MG63 (cell line): Measurements from ENCODE around the gene ANXA4. TPM values are rescaled to one million over a fixed set of nuclear protein-coding genes. Genes with fewer than 3 reads are reported as not detected.
"Not testable (repeated sequence)": the region's sequence is repeated elsewhere in the genome, so short reads cannot be mapped to it uniquely, and the experiment has no call there.

ENCODE experiments used
- DNase-seq: peaks from one replicate; pipeline ENCODE4 v3.0.0-alpha.2; 2020
- H3K27me3 ChIP-seq: fragments of 250-450 bp; sonication (Bioruptor Pico); 2 replicates; pipeline ENCODE4 v1.5.1; 2020; ENCODE audit warnings: mild to moderate bottlenecking, moderate library complexity
- H3K36me3 ChIP-seq: fragments of 250-450 bp; sonication (Bioruptor Pico); 2 replicates; pipeline ENCODE4 v1.5.1; 2020; ENCODE audit warnings: mild to moderate bottlenecking, moderate library complexity
- H3K4me3 ChIP-seq: fragments of 250-450 bp; sonication (Bioruptor Pico); 2 replicates; pipeline ENCODE4 v1.5.1; 2020; ENCODE audit warnings: mild to moderate bottlenecking, moderate library complexity
- H3K9me3 ChIP-seq: fragments of 250-450 bp; sonication (Bioruptor Pico); 2 replicates; pipeline ENCODE4 v1.5.1; 2020; ENCODE audit warnings: mild to moderate bottlenecking, moderate library complexity
- total RNA-seq: library from RNA; depleted of rRNA; stranded (reverse); fragments of >200 nt; shearing (Covaris generic); gene quantifications from 2 replicates; pipeline ENCODE4 v1.2.3, GENCODE V29; 2014; ENCODE audit warnings: low replicate concordance; rRNA removed

ANXA4 gene
- total RNA-seq: 40.6 and 40.7 TPM in 2 replicates

DNA sequence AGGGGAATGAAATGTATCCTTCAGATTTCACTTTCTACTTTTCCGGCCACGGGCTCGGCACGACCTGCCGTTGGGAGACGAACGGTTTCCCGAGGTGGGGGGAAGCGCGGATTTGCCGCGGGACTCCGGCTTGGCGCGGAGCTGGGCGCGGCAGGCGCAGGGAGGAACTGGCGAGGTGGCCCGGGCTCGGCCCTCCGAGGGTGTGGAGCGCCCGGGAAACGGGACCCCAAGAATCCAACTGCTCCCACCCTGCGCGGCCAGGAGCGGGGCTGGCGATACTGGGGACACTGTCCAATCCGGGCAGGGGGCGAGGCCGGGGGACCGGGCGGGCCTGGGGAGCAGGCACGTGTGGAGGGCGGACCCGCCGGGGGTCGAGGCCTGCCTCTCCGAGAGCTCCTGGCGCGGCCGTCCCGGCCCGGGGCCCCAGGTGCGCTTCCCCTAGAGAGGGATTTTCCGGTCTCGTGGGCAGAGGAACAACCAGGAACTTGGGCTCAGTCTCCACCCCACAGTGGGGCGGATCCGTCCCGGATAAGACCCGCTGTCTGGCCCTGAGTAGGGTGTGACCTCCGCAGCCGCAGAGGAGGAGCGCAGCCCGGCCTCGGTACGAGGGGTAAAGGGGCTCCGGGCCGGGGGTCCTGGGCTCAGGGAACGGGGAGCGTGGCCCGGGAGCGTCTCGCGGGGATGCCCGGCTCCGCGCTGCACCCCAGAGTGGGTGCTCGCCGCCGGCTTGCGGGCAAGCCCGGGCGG, at the start of gene ANXA4:
Gene ANXA4, plus strand, starts transcription at position 560 of the 747 bp plus-strand sequence. CDS start 39,432 bp downstream, outside the sequence.
- Histone ChIP-seq H3K9me3 (peaks cover 4% of the 10 kb centered on the region; the same call in 1 of the 2 replicates), H3K27me3 (no peaks in the 10 kb centered on the region), H3K4me3 (peak within 1 kb of the TSS; percentile 67), H3K36me3 (no peaks in the 10 kb centered on the region)
- DNase-seq: peak; percentile 81

DNA sequence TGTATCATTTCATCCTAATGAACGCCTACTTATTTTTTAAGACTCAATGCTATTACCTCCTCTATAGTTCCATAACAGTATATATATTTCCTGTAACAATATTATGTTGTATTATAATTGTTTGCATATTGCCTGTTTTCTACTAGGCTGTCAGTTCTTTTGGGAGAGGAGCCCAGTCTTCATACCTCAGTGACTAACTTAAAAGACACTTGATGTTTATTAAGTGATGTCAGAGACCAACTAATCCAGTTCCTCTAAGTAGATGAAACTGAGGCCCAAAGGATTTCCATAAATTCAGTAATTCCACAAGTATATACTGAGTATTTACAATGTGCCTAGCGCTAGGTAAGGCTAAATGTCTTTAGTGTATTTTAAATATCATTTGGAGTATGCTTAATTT, 49.5 kb upstream of the ANXA4 start:
- H3K36me3 ChIP-seq: no peaks in the 10 kb centered on the region
- no peak overlapping the region for H3K4me3 ChIP-seq
- H3K27me3 ChIP-seq: no peaks in the 10 kb centered on the region
- H3K9me3 ChIP-seq: no peaks in the 10 kb centered on the region
- no peak for DNase-seq

DNA sequence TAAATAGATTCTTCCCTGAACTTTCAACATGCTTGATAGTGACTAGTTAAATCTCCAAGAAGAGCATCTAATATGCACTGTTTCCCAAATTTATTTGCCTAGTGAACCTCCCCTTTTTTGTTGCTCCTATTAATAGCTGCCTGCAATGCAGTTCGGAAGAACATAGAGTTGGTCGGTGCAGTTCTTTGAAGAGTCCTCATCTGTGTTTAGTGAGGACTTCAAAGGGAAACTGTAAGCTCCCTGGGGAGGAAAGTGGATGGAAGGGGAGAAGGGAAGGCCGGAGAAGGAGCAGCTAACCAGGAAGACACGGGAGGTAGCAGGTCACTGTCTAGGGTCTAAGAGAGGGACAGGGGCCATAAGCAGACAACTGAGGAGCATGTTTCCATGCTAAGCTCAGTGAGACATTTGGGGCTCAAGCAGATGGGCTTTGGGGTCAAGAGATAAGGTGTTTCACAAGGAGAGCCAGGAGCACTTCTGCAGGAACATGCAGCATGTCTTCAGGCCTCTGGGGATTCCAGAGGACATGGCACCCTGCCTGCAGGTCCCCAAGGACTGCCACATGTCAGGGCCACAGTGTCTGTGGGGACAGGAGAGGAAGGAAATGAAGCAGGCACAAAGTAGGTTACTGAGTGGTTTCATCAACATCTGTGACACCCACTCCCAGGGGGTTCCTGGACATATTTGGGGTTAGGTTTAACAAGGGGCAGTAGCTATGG, 48.7 kb upstream of the ANXA4 start:
- Histone ChIP-seq H3K27me3 (no peaks in the 10 kb centered on the region), H3K4me3 (no peak overlapping the region), H3K9me3 (no peaks in the 10 kb centered on the region), H3K36me3 (no peaks in the 10 kb centered on the region)
- no peak for DNase-seq

DNA sequence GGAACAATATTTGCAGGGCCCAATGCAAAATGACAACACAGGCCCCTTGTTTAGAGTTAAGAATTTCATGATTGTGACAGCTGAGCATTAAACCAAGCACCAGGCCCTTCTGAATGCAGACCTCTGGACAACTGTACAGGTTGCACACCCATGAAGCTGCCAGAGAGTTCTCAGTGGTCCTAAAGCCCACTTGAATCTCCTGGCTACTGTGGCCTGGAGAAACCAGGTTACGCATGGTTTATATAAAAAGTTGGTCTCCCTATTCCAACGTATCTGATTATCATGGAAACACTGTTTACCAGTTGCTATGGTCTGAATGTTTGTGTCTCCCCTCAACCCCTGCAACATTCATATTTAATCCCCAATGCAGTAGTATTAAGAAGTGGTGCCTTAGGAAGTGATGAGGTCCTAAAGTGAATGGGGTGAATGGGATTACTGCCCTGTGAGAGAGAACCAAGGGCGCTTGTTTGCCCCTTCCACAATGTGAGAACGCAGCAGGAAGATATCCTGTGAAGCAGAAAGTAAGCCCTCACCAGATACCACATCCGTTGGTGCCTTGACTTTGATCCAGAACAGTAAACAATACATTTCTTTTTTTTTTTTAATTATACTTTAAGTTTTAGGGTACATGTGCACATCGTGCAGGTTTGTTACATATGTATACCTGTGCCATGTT, 48.0 kb upstream of the ANXA4 start:
- no peaks in the 10 kb centered on the region for H3K36me3 ChIP-seq
- H3K9me3 ChIP-seq: no peaks in the 10 kb centered on the region
- no peak for DNase-seq
- no peaks in the 10 kb centered on the region for H3K27me3 ChIP-seq
- no peak overlapping the region for H3K4me3 ChIP-seq

DNA sequence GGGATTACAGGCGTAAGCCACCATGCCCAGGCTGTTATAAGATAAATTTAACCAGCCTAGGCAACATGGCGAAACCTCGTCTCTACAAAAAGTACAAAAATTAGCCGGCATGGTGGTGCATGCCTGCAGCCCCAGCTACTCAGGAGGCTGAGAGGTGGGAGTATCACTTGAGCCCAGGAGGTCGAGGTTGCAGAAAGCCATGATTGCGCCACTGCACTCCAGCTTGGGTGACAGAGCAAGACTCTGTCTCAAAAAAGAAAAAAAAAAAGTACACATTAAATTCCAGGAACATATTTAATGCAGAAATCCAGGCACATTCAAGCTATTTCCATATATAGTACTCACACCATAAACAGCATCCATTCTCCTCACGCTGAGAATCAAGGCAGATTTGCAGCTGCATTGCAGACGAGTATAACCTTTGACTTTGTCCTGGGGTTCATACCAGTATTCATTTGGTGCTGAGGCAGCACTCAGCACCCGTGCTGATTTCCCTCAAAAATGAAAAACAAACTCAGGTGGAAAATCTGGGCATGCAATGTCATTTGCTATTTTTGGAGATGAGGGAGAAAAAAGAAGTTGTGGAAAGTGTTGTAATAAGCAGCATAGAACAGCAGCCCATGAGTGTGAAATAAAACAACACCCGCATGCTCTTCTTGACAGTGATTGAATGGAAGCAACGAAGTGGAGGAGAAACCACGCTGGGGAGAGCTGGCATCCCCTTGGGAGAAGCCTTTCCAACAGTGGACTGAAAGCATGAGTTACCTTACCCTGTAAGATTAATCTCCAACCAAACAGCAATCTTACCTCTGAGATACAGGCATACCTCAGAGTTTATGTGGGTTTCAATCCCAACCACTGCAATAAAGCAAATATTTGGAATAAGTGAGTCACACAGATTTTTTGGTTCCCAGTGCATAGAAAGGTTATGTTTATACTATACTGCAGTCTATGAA, 46.8 kb upstream of the ANXA4 start:
- Histone ChIP-seq H3K27me3 (no peaks in the 10 kb centered on the region), H3K9me3 (no peaks in the 10 kb centered on the region), H3K36me3 (no peaks in the 10 kb centered on the region), H3K4me3 (no peak overlapping the region)
- no peak for DNase-seq

DNA sequence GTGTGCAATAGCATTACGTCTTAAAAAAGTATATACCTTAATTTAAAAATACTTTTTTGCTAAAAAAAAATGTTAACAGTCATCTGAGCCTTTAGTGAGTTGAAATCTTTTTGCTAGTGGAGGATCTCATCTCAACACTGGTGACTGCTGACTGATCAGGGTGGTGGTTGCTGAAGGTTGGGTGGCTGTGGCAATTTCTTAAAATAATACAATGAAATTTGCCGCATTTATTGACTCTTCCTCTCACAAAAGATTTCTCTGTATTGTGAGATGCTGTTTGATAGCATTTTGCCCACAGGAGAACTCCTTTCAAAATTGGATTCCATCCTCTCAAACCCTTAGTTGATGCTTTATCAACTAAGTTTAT, 46.1 kb upstream of the ANXA4 start:
- no peak for DNase-seq
- no peaks in the 10 kb centered on the region for H3K9me3 ChIP-seq
- no peak overlapping the region for H3K4me3 ChIP-seq
- no peaks in the 10 kb centered on the region for H3K36me3 ChIP-seq
- no peaks in the 10 kb centered on the region for H3K27me3 ChIP-seq

DNA sequence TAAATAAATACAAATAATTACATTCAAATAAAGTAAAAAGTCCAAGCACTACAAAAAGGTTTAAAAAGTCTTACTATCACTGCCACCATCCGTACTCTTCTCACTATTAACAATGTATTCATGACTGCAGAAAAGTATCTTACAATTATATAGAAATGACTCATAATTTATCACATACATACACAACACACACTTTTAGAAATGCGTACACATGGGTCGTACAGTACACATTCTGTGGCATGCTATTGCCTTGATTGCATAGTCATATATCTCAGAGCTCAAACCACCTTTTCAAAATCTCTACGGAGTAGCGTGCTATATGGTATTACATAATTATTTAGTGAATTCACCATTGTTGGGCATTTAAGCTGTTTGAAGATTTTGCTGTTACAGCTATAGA, 41.6 kb upstream of the ANXA4 start:
- H3K36me3 ChIP-seq: no peaks in the 10 kb centered on the region
- no peaks in the 10 kb centered on the region for H3K27me3 ChIP-seq
- no peak for DNase-seq
- H3K9me3 ChIP-seq: no peaks in the 10 kb centered on the region
- no peak overlapping the region for H3K4me3 ChIP-seq

DNA sequence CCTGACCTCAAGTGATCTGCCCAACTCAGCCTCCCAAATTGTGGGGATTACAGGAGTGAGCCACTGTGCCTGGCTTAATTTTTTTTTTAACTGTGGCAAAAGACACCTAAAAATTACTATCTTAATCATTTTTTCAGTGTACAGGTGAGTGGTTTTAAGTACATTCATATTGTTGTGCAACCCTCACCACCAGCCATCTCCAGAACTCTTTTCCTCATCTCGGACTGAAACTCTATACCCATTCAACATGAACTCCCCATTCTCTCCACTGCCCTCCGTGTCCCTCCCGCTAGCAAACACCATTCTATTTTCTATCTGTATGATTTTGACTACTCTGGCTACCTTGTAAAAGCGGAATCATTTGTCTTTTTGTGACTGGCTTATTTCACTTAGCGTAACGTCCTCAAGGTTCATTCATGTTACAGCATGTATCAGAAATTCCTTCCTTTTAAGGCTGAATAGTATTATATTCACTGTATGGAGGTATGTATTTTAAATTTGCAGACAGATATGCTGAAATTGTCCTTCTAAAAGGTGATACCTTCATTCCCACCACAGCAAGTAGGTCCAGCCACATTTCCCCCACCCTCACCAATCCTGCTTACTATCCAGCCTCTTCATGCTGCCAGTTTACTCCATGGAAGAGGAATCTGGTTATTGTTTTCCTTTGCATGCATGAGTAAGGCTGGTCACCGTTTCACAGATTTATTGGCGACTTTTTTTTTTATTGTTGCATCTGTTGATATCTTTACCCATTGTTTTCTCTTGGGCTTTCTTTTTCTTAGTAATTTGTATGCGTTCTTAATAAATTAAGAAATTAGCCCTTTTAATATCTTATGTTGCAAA, 40.6 kb upstream of the ANXA4 start:
- no peaks in the 10 kb centered on the region for H3K36me3 ChIP-seq
- no peak for DNase-seq
- no peaks in the 10 kb centered on the region for H3K9me3 ChIP-seq
- H3K27me3 ChIP-seq: no peaks in the 10 kb centered on the region
- H3K4me3 ChIP-seq: no peak overlapping the region

DNA sequence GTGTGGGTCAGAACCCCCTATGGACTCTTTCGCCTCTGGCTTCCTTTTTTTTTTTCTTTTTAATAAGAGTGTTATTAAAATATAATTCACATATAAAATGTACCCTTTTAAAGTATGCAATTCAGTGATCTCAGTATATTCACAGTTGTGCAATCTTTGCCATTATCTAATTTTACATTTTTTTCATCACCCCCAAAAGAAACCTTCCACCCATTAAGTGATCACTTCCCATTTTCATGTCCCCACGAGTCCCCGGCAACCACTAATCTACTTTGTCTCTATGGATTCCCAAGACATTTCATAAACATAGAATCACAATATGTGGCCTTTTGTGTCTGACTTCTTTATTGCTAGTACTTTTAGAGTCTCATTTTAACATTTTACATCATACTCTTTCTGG, 38.7 kb upstream of the ANXA4 start:
- no peaks in the 10 kb centered on the region for H3K27me3 ChIP-seq
- no peak for DNase-seq
- no peak overlapping the region for H3K4me3 ChIP-seq
- no peaks in the 10 kb centered on the region for H3K9me3 ChIP-seq
- no peaks in the 10 kb centered on the region for H3K36me3 ChIP-seq

DNA sequence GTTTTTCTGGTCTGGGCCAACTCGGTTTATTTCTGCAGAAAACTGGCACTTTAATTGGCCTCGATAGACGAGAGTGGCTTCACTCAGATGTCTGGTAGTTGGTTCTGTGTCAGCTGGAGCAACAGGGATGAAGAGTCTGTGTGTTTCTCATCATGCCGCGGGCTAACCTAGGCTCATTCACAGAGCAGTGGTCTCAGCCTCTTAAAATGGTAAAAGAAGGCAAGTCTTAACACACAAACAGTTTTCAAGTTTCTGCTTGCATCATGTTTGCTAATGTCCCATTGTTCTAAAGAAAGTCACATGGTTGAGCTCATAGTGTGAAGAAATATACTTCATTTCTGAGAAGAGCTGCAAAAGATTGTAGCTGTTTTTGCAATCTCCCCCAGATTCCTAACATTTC, 37.5 kb upstream of the ANXA4 start:
- Histone ChIP-seq H3K9me3 (no peaks in the 10 kb centered on the region), H3K36me3 (no peaks in the 10 kb centered on the region), H3K4me3 (no peak overlapping the region), H3K27me3 (no peaks in the 10 kb centered on the region)
- DNase-seq: no peak

DNA sequence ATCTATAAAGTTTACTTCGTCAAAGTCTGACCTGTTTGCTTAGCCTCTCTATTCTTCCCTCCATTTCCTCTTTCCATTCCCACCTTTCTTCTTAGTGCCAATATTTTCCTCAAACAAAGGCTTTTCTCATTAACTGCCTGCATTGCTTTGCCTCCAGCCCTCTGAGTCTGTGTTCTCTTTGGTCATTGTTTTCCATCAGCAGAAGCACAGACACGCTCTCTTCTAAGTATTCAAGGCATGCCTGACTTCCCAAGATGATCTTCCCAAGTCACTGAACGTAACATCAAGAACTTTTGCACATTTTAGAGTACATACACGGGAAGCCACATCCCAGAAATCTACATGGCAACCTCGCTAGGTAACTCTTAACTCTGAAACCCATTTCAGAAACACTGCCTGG, 32.6 kb upstream of the ANXA4 start:
- no peak for DNase-seq
- H3K36me3 ChIP-seq: no peaks in the 10 kb centered on the region
- no peaks in the 10 kb centered on the region for H3K27me3 ChIP-seq
- no peaks in the 10 kb centered on the region for H3K9me3 ChIP-seq
- no peak overlapping the region for H3K4me3 ChIP-seq

DNA sequence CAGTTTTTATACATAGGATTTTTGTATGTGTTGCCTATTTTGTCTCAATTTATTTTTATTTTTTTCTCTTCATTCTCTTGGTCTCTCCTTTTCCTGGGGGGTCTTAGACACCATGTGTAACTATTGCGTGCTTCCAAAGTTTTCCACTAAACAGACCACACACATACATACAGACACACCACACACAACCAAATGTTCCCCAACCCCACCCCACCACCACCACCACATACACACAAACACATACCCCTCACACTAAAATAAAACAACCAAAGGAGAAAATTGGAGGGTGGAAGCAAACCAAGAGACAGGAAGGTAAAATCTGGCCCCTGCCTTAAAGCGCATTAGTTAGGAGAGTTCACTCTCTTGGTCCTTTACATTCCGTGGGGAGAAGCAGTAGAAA, 30.0 kb upstream of the ANXA4 start:
- Histone ChIP-seq H3K9me3 (no peaks in the 10 kb centered on the region), H3K27me3 (no peaks in the 10 kb centered on the region), H3K4me3 (no peak overlapping the region), H3K36me3 (no peaks in the 10 kb centered on the region)
- no peak for DNase-seq

DNA sequence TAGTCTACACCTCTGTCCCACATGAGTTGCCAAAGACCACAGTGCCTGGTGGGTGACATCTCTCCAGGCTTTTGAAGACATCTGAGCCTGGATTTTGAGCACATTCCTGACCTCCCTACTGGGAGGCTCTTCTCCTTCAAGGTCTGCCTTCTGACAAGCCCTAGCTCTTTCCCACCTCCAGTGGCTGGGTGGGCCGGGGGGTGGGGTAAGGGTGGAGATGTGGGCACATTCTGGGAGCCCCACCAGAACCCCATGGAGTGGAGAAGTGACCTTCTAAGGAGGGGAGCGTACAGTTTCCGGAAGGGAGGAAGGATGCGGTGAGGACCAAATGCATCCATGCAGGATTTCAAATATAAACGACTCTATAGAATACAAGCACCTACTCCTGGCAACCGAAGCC, 27.9 kb upstream of the ANXA4 start:
- no peak overlapping the region for H3K4me3 ChIP-seq
- no peaks in the 10 kb centered on the region for H3K9me3 ChIP-seq
- no peaks in the 10 kb centered on the region for H3K36me3 ChIP-seq
- no peaks in the 10 kb centered on the region for H3K27me3 ChIP-seq
- no peak for DNase-seq

DNA sequence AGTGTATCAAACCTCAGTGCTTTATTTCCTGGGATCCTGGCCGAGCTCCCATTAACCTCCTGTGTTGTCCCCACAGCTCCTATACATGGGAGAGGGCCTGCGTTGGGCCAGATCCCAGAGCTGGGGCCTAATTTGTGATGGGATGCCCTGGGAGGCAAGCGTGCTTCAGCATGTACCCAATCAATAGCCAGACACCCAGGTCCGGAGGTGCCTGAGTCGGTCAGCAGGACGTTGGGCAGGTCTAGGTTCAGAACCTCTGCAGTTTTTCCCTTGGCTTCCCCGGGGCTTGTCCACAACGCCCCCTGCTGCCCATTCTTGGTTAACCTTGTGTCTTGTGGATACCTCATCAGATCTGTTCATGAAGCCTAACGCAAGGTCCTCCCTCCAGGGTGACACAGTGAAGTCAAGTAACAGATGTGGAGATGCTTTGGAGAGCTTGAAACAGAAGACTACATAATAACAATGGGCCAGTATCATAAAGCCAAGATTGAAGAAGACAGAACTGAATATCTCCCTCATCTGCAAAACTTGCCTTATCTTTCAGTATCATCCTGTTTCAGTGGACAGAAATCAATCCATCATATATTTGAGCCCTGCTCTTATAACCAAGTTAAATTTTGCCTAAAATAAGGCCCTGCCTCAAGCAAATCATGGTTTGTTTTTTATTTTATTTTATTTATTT, 27.3 kb upstream of the ANXA4 start:
- not testable (repeated sequence) for H3K9me3 ChIP-seq, H3K4me3 ChIP-seq, H3K27me3 ChIP-seq, H3K36me3 ChIP-seq
- DNase-seq: peak; percentile 65

DNA sequence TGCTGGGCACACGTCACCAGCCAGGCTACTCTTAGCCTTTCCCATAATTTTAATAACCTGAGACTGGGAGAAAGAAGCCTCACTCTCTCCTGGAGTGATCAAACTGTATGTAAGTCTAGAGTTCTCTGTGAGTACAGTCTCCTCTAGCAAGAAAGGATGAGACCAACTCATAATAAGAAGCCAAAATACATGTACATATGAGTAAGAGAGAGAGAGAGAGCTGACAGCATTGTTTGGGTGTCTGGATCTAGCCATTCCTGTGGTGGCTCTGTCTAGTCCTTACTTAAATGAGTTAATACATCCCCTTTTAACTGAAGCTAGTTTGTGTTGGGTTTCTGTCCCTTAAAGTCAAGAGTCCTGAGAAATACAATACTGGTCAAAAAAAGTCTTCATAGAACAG, 26.0 kb upstream of the ANXA4 start:
- H3K36me3 ChIP-seq: no peaks in the 10 kb centered on the region
- no peak for DNase-seq
- no peaks in the 10 kb centered on the region for H3K9me3 ChIP-seq
- H3K27me3 ChIP-seq: no peaks in the 10 kb centered on the region
- H3K4me3 ChIP-seq: no peak overlapping the region
